Stimulated activated naive CD4-positive, alpha-beta T cell treated with Interleukin-2 at 50 U/mL for 16 hours (primary cell): Measurements from ENCODE around the gene ANP32B.

Experiments
- DNase-seq: peaks from one replicate; lab custom pipeline; 2025; lab: John Stamatoyannopoulos, UW

Gene ANP32B

DNA sequence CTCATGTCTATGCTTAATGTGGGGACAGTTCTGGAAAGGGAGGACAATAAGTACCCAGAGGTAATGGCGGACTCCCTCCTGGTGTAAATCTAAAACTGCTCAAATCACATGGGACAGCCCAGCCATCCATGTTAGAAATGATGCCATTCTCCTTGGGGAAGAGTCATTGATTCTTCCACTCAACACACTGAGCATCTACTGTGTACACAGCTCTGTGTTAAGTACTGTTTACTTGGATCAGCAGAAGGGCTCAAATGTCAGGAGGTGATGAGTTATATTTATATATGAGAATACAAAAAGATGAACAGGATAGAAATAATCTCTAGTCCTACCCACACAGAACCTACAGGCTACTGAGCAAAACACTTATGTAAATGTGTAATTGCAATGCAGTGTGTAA, 41.6 kb downstream of the ANP32B start:
- no peak for DNase-seq

DNA sequence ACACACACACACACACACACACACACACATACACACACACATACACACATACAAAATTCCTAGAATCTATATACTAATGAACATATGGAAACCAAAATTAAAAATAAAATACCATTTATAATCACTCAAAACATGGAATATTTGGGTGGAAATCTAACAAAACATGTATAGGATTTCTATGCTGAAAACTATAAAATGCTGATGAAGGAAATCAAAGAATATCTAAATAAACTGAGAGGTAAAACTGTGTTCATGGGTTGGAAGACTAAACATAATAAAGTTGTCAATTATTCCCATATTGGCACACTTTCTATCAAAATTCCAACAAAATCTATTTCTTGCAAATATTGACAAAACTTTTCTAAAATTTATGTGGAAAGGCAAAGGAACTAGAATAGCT, 48.0 kb downstream of the ANP32B start:
- DNase-seq, result no peak

DNA sequence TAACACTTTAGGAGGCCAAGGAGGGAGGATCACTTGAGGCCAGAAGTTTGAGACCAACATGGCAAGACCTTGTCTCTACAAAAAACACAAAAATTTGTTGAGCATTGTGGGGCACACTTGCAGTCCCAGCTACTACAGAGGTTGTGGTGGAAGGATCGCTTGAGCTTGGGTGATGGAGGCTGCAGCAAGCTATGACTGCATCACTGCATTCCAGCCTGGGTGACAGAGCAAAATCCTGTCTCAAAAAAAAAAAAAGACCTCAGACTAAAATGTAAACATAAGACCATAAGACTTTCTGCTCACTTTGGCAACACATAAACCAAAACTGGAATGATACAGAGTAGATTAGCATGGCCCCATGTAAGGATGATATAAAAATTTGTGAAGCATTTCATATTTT, 48.8 kb downstream of the ANP32B start:
- DNase-seq, result no peak

DNA sequence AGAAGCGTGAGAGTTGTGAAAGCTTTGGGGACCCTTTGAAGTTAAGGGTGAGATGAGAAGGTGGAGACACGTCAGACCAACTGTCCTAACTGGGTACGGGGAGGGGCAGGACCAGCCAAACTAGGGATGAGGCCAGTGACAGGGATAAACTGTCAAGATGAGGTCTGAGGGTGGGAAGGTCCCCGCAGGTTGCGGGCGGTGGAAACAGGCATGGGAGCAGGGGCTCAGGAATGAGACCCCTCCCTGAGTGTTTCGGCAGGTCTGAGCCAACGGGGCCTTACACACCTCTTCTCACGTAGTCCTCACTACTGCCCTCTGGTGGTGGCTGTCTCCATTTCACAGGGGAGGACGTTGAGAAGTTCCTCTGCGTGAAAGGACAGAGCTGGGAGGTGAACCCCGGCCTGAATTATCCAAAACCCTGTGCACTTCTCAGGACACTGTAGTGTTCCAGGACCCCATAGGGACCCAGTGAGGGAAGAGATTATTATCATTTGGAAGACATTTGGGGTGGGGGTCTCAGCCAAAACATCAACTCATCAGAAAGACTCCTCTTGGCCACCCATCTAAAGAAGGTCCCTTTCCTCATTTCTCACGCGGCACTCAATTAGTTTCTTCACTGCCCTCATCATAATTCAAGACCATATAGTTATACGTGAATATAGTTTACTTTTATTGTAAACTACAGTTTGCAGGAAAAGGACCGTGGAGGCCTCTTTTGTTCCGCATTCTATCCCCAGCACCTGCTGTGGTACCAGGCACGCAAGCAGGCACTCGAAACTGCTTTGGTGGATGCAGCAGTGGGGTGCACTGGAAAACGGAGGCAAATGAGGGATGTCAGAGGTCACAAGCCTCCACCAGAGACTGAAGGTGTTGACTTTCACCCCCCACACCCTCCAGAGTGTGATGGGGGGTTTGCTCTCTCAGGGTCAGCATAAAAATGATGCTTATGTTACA, 51.7 kb downstream of the ANP32B start:
- DNase-seq, result peak; percentile 82

DNA sequence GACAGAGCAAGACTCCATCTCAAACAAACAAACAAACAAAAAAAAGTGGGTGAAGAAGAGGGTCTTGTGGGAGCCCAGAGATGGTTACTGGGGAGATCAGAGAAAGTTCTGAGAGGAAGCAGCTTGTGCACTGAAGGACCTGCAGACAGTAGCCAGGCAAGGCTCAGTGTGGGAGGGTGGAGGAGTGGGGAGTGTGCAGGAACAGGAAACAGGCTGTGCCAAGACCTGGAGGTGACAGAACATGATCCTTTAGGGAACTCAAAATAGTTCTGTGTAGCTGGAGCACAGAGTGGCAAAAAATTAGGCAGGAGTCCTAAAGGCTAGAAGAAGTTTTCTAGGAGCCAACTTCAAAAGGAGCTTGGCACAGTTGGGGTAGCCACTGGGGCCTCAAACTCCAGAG, 54.2 kb downstream of the ANP32B start:
- no peak for DNase-seq

DNA sequence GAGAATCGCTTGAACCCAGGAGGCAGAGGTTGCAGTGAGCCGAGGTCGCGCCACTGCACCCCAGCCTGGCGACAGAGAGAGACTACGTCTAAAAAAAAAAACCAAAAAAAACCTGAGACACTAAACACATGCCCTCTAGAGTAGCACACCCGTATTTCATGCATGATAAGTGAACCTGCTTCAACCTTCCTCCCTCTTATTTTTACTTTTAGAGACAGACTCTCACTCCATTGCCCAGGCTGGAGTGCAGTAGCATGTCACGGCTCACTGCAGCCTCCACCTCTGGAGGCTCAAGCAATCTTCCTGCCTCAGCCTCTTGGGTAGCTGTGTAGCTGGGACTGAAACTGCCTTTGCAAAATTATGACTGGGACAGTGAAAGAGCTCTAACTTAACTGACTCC, 55.8 kb downstream of the ANP32B start:
- no peak for DNase-seq

DNA sequence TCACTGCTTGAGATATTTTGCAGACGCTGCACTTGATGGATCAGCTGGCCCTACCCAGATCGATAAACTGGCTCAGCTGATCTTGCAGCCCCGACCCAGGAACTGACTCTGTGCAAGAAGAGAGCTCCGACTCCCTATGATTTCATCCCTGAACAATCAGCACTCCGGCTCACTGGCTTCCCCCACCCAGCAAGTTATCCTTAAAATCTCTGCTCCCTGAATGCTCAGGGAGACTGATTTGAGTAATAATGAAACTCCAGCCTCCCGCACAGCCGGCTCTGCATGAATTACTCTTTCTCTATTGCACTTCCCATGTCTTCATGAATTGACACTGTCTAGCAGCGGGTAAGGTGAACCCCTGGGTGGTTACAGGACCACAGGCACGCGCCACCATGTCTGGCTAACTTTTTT, 56.5 kb downstream of the ANP32B start:
- no peak for DNase-seq

DNA sequence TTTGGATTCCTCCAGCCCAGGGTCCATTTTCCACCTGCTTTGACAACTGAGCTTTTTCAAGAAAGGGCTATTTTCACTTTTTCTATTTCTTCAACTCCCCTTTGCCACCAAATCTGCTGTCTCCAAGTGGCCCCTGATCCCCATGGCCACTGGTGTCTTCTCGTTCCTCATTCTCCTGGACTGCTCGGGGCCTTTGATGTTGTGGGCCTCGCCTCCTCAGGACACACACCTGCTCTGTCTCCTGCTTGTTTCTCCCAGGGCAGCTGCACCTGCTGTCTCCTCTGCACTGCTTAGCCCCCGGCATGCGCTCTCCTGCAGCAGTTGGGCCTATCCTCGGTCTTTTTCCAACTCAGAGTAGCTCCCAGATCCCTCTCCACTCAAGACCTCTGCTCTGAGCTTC, 57.1 kb downstream of the ANP32B start:
- DNase-seq, result no peak

DNA sequence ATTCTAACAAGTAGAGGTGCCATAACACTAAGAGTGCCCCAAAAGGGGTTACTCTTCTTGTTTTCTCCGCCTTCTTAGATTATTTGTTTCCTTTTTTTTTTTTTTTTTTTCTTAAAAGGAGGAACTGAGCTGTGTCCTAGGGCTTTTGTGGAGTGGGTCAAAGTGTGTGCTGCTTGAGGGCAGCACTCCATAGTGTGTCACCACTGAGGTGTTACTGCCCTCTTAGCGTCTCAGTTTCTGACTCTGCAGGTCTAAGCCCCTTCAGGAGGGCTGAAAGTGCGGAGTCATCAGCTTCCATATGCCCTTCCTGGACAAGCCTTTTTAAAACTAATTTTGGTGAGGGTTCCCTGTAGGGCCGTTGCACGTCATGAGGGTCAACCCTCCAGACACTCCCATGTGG, 60.8 kb downstream of the ANP32B start:
- DNase-seq, result no peak

DNA sequence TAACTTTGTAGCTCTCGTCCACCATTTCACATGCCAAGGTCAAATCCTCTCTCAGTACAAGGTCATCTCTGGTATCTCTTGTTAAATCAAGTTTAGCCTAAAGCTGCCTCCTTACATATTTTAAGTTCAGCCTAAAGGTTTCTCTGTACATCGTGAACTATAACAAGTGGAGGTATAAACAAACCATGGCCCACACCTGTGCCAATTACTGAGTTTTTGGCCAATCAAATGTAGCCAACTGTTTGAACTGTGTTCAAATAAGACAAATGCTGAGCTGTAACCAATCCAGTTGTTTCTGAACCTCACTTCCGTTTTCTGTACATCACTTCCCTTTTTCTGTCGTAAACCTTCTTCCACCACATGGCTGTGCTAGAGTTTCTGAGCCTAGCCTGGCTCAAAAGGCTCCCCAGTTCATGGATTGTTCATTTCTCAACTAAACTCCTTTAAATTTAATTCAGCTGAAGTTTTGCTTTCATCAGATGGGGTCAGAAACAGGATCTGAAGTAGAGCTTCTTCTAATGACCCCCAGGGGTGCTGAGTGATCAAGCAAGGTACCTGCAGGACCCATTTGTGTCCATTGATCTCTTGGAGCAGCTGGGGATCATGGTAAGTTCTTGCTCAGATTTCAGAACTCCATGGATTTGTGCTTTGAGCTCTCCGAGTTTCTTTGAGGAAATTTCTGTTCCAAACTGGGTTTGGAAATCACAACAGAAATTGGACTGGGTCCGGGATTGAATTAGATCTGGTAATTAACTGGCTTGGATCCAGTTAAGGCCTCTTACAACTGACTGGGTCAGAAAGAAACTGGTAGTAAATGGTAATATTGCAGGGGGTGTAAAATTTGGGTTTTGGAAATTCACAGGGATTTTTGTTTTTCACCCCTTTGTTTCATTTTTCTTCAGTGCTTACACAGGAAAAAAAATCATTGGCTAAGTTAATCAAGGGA, 62.4 kb downstream of the ANP32B start:
- DNase-seq, result peak; percentile 3

DNA sequence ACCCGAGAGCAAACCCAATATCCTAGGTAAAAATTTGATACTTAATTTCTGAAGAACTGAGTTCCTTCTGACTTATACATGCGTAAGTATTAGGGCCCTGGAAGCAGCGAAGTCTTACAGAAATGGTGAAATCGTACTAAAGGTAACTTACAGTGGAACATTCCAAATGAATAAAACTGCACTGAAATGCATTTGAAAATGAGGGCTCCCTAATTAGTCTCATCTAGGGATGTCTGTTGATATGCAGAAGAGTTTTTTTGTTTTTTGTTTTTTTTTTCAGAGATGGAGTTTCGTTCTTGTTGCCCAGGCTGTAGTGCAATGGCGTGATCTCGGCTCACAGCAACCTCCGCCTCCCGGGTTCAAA, 63.0 kb downstream of the ANP32B start:
- no peak for DNase-seq

DNA sequence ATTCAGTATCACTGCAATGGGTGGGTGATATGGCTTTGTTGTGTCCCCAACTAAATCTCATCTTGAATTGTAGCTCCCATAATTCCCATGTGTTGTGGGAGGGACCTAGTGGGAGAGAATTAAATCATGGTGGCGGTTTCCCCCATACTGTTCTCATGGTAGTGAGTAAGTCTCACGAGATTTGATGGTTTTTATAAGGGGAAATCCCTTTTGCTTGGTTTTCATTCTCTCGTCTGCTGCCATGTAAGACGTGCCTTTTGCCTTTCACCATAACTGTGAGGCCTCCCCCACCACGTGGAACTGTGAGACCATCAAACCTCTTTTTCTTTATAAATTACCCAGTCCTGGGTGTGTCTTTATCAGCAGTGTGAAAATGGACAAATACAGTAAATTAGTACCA, 63.9 kb downstream of the ANP32B start:
- DNase-seq, result no peak

DNA sequence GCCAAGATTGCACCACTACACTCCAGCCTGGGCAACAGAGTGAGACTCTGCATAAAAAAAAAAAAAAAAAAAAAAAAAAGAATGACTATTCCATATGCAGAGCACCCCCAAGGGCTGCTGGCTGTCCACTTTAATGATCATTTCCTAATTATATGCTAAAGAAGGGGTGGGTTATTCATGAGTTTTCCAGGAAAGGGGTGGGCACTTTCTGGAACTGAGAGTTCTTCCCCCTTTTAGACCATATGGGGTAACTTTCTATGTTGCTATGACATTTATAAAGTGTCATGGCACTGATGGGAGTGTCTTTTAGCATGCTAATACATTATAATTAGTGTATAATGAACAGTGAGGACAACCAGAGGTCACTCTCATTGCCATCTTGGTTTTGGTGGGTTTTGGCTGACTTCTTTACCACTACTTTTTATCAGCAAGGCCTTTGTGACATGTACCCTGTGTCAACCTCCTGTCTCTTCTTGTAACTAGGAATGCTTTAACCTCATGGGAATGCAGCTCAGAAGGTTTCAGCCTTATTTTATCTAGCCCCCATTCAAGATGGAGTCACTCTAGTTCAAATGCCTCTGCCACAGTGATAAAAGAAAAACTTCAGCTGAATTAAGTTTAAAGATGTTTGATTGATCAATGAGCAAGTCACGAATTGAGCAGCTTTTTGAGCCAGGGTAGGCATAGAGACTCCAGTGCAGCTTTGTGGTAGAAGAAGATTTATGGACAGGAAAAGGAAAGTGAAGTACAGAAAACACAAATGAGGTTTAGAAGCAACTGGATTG, 66.3 kb downstream of the ANP32B start:
- DNase-seq, result no peak

DNA sequence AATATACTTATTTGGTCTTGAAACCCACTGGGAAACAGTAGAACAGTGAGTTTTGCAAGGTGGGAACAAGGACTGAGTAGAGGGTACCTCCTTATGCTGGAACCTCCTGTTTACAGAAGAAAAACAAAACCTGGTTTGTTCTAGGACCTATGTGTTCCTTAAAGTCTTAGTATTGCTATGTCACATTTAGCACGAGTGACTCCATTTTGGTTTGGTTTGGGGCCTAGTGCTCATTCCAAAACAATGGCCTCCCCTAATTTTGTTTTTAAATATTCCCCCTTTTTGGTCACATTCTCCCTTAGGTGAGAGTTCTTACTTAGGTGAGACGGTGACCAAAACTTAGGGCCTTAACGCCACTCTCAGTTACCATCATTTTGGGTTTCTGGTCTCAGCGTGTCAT, 67.2 kb downstream of the ANP32B start:
- no peak for DNase-seq

DNA sequence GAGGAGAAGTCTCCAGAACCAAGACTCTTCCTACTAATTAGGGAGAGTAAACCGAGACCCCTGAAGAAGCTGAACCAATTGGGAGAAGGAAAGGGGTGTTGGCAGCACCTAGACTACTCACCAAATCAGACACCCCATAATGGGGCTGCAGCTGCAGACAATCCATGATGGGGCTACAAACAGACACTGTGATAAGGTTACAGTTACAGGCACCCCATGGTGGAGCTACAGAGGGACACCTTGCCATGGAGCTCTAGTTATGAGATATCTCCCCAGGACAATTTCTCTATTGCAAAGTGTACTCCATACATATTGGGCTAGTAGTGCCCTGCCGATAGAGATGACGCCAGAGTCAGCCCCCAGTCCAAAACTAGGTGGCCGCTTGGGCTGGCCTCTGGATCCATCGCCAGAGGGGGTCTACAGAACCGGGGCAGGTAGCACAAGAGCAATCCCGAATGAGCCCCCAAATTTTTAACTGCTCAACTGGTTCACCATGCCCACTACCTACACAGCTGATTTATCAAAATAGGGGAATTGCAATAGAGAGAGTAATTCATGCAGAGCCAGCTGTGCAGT, 71.3 kb downstream of the ANP32B start:
- no peak for DNase-seq

DNA sequence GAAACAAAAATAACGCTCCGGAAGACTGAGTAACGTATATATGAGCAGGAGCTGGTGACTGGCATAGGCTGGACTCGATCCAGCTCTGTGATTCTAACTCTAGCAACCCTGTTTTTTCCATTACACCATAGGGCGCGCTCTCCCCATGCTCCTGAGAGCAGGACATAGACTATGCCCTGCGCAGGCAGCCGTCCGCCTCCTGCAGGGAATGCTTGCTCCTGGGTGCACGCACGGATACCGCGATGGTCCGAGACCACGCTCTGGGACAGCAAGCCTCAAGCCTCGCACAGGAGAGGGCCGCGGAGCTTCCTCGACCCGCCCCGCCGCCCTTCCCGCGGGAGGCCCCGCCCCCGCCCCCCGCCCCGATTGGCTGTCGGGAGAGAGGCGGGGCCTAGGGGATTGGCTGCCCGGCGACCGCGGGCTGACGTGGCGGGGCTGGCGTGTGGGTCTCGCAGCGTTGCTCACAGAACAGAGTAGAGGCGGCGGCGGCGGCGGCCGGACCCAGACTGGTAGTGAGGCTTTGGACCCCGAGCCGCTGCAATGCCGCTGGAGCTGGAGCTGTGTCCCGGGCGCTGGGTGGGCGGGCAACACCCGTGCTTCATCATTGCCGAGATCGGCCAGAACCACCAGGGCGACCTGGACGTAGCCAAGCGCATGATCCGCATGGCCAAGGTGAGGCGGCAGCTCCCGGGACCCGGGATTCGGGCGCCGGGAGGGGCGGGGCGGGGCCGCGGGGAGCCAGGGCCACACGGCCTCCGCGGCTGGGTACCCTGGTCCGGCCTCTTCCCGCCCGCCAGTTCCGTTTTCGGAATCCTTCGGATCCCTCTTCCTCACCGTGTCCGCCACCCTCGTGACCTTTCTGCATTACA, 73.4 kb downstream of the ANP32B start, which contains the start of gene NANS:
TSS of gene NANS (plus strand) at position 464 of the 869 bp plus-strand sequence. CDS start at position 541, 77 bp downstream.
- peak; percentile 93 for DNase-seq

DNA sequence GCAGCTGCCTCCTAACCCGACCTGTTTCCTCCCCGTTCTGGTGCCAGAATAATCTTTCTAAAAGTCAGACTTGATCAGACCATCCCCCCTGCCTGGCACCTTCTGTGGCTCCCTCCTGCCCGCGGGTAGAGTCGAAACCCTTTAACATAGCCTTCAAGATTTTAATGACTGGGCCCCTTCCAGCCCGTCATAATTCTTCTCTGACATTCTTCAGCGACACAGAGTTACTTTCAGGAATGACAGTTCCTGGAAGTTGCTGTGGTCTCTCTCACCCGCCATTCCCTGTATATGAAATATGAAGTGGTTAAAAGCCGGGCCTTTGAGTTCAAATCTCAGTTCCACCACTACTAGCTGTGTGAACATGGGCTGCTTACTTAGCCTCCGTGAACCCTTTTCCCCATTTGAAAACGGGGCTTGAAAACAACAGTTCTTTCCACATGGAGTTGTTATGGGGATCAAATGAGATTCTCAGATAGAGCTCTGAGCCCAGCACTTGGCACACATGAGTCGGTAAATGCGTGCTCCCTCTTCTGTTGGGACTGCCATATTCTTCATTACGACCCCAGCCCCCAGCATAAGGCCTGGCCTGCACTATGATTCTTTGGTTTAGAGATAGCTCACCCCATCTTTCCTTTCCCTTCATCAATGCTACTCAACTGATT, 74.1 kb downstream of the ANP32B start:
- no peak for DNase-seq

DNA sequence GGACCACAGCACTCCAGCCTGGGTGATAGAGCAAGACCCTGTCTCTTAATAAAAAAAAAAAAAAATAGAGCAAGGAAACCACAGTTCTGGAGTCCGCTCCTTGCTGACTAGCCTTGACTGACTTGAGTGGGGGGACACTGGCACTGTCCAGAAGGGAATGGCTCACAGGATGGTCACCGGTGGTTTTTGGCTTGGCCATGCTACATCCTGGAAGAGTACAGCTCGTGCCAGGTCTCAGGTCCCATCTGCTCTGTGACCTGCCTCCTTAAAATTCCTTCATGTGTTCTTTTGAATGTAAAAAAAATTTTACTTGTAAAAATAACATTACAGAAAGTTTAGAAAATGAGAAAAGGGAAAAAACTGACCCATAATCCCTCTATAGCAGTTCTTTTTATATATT, 79.0 kb downstream of the ANP32B start:
- DNase-seq, result no peak

DNA sequence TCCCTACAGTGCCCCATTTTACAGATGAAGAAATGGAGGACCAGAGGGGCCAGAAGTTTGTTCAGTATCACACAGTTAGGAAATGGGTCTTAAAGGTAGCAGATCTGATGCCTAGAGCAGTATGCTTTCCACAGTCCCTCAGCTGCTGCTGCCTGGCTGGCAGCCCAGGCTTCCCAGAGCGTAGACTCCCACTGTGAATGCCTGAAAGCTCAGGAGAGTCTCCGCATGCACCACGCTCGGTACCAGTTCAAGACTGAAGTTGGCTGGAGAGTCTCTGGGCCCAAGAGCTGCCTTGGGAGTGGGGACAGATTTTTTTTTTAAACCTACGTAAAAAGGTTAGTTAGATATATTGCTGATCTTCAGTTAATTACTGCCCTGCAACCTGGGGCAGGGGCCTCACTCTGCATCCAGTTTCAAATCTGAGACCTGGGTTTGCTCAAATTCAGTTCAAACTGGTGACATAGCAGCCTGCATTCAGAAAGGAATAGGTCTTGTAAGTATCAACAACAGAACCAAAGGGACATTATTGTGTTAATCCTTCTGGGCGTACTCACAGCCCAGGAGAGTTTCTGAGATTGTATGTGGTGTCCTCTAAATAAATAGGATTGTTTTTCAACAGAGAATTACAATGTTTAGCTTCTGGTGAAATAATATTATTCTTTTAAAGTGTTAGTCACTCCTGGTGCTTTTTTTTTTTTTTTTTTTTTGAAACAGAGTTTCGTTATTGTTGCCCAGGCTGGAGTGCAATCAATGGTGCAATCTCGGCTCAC, 81.7 kb downstream of the ANP32B start:
- DNase-seq, result no peak
